ENCODE measurements around the gene RAB34.

DNA sequence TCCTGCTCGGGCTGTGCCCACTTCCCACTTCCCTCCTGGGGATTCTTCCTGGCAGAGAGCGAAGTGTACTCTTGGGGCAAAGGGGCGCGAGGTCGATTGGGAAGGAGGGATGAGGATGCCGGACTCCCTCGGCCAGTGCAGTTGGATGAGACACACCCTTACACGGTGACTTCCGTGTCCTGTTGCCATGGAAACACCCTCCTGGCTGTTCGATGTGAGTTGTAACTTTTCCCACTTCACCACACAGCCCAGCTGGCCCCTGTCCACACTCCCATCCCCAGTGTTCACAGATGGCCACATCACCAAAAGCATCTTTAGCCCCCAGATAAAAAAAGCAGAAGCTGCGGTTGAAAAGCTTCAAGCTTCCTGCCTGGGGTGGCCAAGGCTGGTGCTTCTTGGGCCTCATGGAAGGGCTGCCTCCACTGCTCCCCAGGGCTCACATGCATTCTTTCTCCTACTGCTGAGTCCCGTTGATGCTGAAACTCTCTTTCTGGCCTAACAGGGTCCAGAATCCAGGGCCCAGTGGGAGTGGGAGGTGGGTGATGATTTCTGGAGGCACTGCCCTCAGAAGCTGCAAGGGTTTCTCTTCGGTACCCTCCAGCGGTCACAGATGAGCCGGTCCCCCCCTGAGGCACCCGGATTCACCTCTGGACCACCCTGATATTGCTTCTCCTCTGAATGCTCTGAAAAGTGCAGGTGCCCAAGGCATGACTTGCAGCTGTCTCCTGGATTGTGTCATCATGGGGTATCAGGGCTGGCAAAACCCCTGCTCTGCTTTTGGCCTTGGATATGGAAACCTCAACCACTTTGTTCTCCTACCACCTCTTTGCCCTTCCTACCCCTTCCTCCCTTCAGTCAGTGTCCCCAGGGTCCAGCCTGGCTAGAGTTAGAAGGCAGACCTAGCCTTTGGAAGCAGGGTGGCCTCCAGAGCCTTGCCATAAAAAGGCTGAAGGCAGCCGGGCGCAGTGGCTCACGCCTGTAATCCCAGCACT is 24.0 kb upstream of the RAB34 start:
- TF ChIP-seq, protein P1, sequence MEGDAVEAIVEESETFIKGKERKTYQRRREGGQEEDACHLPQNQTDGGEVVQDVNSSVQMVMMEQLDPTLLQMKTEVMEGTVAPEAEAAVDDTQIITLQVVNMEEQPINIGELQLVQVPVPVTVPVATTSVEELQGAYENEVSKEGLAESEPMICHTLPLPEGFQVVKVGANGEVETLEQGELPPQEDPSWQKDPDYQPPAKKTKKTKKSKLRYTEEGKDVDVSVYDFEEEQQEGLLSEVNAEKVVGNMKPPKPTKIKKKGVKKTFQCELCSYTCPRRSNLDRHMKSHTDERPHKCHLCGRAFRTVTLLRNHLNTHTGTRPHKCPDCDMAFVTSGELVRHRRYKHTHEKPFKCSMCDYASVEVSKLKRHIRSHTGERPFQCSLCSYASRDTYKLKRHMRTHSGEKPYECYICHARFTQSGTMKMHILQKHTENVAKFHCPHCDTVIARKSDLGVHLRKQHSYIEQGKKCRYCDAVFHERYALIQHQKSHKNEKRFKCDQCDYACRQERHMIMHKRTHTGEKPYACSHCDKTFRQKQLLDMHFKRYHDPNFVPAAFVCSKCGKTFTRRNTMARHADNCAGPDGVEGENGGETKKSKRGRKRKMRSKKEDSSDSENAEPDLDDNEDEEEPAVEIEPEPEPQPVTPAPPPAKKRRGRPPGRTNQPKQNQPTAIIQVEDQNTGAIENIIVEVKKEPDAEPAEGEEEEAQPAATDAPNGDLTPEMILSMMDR (IDR thresholded peaks at IDR 0.05; ENCODE audit: insufficient read depth, low read depth, low read length): no peak
- TF ChIP-seq EZH2 (IDR thresholded peaks at IDR 0.05; ENCODE audit: insufficient read depth, low read length): no peak
